OCI-LY7 (cell line): ENCODE results near the gene LPIN1.

Experiments used
- CTCF ChIP-seq: fragments of 200-600 bp; sonication (generic); conservative IDR thresholded peaks from 2 replicates; pipeline ENCODE4 v1.5.1; 2014; ENCODE audit warnings: mild to moderate bottlenecking, antibody characterized with exemption, low read length, moderate library complexity, mixed read lengths
- EZH2phosphoT487 ChIP-seq: fragments of 200-600 bp; sonication (generic); IDR thresholded peaks from 2 replicates; pipeline ENCODE4 v1.6.1; 2018; ENCODE audit warnings: low read depth, borderline replicate concordance, mild to moderate bottlenecking, mixed run types, antibody characterized with exemption, low read length, moderate library complexity, mixed read lengths

- TF ChIP-seq CTCF: no peak
- no peak for TF ChIP-seq EZH2phosphoT487
Measured at GRCh38 chr2:11715987-11716652, 30.3 kb upstream of the LPIN1 start.
